Activated naive CD4-positive, alpha-beta T cell treated with anti-CD3 and anti-CD28 coated beads, Interleukin-2, amount 50 U/mL, for 24 hours (primary cell): ENCODE results near the gene DYRK1A.
A peak's percentile ranks its signal among the peaks of the same experiment; 100 is the strongest.

Experiments used
- H3K27ac Mint-ChIP-seq: one replicate; pipeline ENCODE4 v1.8.0; 2021; ENCODE audit warnings: mild to moderate bottlenecking, mixed read lengths
- H3K27me3 Mint-ChIP-seq: one replicate; pipeline ENCODE4 v1.8.0; 2021; ENCODE audit warnings: mixed read lengths
- H3K36me3 Mint-ChIP-seq: one replicate; pipeline ENCODE4 v1.8.0; 2021; ENCODE audit warnings: mixed read lengths
- H3K4me1 Mint-ChIP-seq: one replicate; pipeline ENCODE4 v1.8.0; 2021; ENCODE audit warnings: mixed read lengths
- H3K4me3 Mint-ChIP-seq: one replicate; pipeline ENCODE4 v1.8.0; 2021; ENCODE audit warnings: mild to moderate bottlenecking, mixed read lengths
- H3K9me3 Mint-ChIP-seq: one replicate; pipeline ENCODE4 v1.8.0; 2021; ENCODE audit warnings: mixed read lengths

DYRK1A gene

DNA sequence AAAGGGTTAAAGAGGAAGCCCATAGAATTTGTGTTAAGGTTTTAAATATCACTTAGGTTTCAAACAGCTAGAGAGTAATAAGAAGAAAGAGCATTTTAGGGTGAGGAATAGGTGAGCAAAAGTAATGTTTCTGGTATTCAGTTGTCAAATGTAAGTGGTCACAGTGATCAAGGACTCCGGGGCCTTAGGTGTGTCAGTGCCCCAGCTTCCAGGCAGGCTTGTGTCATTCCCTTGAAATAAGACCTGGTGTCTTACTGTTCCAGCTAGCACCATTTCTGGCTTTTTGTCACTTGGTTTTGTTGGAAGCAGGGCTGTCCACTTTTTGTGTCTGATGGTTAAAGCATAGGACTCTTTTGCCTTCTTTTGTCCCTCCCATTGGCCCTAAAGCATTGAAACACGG, 69.6 kb downstream of the DYRK1A start:
- Mint-ChIP-seq H3K9me3 (no peaks in the 10 kb centered on the region), H3K4me3 (no peak overlapping the region), H3K27ac (no peak overlapping the region), H3K4me1 (peaks cover 41% of the 10 kb centered on the region), H3K36me3 (peaks cover 6% of the 10 kb centered on the region), H3K27me3 (no peaks in the 10 kb centered on the region)

DNA sequence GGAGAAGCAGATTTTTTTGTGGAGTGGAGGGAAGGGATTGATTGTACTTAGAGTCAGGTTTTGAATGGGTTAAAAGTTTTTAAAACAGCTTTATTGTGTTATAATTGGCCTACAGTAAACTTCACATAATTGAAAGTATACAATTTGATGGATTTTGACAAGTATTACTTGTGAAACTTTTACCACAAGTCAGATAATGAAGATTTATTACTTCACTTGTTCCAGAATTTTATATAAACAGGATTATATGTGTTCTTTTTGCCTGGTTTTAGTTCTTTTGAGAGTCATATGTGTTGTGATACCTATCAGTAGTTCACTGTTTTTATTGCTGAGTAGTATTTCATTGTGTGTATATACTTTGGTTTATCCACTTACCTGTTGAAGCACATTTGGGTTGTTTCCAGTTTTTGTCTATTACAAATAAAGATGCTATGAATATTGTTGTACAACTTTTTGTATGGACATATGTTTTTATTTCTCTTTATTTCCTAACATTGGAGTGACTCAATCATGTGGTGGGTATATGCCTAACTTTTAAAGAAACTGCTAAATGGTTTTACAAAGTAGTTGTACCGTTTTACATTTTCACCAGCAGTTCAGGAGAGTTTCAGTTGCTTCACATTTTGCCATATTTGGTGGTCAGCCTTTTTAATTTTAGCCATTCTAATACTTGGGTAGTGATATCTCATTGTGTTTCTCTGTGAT, 71.0 kb downstream of the DYRK1A start:
- peak overlapping the region; percentile 8 for H3K4me3 Mint-ChIP-seq
- no peaks in the 10 kb centered on the region for H3K27me3 Mint-ChIP-seq
- H3K4me1 Mint-ChIP-seq: peaks cover 41% of the 10 kb centered on the region

DNA sequence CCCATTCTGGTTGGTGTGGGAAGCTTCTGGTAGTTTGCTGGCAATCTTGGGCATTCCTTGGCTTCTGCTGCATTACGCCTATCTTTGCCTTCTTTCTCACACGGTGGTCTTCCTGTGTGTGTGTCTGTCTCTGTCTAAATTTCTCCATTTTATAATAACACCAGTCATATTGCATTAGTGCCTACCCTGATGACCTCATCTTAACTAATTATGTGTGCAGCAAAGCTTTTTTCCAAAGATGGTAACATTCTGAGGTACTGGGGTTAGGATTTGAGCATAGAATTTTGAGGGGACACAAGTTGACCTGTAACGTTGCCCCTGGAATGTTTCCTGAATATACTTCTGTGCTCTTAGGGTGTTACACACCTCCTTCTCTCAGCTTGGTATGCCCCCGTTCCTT, 77.1 kb downstream of the DYRK1A start:
- Mint-ChIP-seq H3K4me1 (peaks cover 83% of the 10 kb centered on the region), H3K4me3 (no peak overlapping the region), H3K27me3 (no peaks in the 10 kb centered on the region), H3K27ac (peak overlapping the region; percentile 84), H3K9me3 (no peaks in the 10 kb centered on the region), H3K36me3 (peaks cover 9% of the 10 kb centered on the region)

More for the DNA sequence above, 71.0 kb downstream of the DYRK1A start:
- Mint-ChIP-seq H3K9me3 (no peaks in the 10 kb centered on the region), H3K27ac (peak overlapping the region; percentile 71), H3K36me3 (peaks cover 6% of the 10 kb centered on the region)

DNA sequence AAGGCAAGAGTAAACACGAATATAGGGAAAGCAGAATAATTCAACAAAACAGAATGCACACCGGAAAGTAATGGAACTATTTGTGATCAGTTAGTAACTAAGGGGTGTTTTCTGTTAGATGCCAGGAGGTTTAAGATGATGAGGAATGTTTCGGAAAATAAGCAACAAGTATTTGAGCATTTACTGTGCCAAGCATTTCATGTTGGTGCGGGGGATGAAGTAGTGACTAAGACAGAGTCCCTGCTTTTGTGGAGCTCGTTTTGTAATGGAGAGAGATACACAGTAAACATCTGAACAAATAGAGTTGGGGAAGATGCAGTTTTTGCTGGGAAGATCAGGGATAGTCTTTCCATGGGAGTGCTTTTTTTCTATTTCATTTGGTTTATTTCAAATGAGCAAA, 78.7 kb downstream of the DYRK1A start:
- H3K36me3 Mint-ChIP-seq: peaks cover 6% of the 10 kb centered on the region
- H3K9me3 Mint-ChIP-seq: no peaks in the 10 kb centered on the region
- H3K27me3 Mint-ChIP-seq: no peaks in the 10 kb centered on the region
- H3K4me1 Mint-ChIP-seq: peaks cover 96% of the 10 kb centered on the region
- no peak overlapping the region for H3K4me3 Mint-ChIP-seq
- peak overlapping the region; percentile 5 for H3K27ac Mint-ChIP-seq

DNA sequence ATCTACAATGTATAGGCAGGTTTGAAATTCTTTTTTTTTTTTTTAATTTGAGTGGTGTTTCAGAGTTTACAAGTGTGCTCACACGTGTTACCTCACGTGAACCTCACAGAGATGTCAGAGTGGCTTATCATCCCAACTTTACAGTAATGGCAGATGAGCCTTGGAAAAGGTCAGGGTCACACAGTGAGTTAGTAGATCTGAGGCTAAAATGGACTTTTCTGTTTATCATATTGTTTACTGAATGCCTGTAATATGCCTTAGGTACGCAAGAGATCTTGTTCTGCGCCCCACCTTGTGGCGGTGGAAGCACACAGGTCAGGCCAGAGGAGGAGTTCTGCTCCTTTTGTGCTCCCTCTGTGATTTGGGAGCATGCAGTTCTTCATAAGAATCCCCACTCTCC, 80.0 kb downstream of the DYRK1A start:
- Mint-ChIP-seq H3K27ac (peak overlapping the region; percentile 44), H3K4me1 (peaks cover 93% of the 10 kb centered on the region), H3K4me3 (no peak overlapping the region), H3K9me3 (no peaks in the 10 kb centered on the region), H3K27me3 (no peaks in the 10 kb centered on the region), H3K36me3 (peaks cover 8% of the 10 kb centered on the region)

DNA sequence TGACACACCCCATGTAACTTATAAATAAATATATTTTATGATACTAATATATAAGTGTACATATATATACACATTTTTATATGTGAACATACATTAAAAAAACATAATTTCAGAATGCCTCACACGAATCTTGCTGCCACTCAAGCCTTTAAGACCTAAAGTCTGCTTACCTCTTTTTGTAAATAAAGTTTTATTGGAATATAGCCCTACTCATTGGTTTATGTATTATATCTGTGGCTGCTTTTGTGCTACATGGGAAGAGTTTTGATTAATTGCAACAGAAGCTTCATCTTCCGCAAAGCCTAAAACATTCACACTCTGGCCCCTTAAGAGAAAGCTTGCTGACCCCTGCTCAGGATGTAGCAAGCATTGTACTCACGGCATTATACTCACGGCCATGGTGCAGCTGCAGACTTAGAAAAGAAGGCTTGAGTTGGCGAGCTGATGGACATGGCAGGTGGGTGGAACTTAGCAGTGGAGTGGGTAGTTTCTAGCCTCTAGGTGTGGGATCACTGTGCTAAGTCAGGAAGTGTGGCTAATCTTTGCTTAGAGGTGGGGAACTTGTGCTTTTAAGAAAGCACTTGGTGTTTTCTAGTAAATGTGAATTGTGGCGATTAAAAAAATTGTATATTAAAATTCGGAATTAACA, 80.8 kb downstream of the DYRK1A start:
- Mint-ChIP-seq H3K27ac (peak overlapping the region; percentile 38), H3K9me3 (no peaks in the 10 kb centered on the region), H3K36me3 (peaks cover 11% of the 10 kb centered on the region), H3K4me1 (peaks cover 93% of the 10 kb centered on the region), H3K27me3 (no peaks in the 10 kb centered on the region), H3K4me3 (peak overlapping the region; percentile 37)

DNA sequence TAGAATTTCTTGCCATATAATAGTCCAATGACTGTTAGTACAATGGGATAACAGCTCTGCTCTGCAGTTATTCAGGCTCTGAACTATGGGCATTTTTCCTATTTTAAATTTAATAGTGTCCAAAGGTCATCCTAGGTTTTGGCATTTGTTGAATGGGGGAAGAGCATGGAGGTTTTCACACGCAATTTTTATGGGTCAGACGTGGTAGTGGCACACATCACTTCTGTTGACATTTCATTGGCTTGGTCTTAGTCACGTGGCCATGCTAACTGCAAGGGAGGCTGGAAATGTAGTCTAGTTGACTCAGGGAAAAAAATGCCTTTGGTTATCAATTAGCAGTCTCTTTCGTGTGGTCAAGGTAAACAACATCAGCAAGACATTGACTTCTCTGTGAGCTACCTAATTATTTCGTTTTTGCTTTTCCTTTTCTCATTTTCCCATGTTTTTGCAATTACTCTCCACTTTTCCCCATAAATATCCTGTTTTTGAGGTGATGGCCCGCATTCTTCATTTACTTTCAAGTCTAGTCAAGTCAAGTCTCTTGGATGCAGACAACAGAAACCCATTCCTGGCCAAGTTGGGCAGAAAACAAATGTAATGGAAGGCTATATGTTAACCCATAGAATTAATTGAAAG, 82.8 kb downstream of the DYRK1A start:
- H3K36me3 Mint-ChIP-seq: peaks cover 8% of the 10 kb centered on the region
- no peak overlapping the region for H3K4me3 Mint-ChIP-seq
- H3K4me1 Mint-ChIP-seq: peaks cover 92% of the 10 kb centered on the region
- no peaks in the 10 kb centered on the region for H3K27me3 Mint-ChIP-seq
- H3K9me3 Mint-ChIP-seq: no peaks in the 10 kb centered on the region
- H3K27ac Mint-ChIP-seq: peak overlapping the region; percentile 89

DNA sequence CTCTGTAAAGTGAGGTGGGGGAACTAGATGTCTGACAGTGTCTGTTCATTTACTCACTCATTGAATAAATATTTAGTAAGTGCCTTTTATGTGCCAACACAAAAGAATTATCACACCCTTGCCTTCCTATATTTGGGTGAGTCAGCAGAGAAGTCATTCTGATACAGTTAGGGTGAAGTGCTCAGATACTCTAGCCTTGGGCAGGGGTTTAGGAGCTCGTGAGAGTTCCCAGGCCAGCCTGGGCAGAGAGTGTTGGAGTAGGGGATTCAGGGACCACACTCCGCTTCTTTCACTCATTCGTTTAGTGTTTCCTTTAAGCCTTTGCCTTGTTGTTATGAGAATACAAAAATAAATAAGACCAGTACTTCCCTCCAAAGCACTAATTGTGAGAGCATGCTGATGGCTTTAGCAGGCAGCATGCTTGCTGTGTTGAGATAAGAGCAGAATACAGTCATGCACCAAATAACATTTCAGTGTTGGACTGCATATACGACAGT, 83.9 kb downstream of the DYRK1A start:
- H3K36me3 Mint-ChIP-seq: peaks cover 8% of the 10 kb centered on the region
- H3K4me1 Mint-ChIP-seq: peaks cover 92% of the 10 kb centered on the region
- peak overlapping the region; percentile 19 for H3K4me3 Mint-ChIP-seq
- no peaks in the 10 kb centered on the region for H3K27me3 Mint-ChIP-seq
- H3K27ac Mint-ChIP-seq: peak overlapping the region; percentile 30
- no peaks in the 10 kb centered on the region for H3K9me3 Mint-ChIP-seq

DNA sequence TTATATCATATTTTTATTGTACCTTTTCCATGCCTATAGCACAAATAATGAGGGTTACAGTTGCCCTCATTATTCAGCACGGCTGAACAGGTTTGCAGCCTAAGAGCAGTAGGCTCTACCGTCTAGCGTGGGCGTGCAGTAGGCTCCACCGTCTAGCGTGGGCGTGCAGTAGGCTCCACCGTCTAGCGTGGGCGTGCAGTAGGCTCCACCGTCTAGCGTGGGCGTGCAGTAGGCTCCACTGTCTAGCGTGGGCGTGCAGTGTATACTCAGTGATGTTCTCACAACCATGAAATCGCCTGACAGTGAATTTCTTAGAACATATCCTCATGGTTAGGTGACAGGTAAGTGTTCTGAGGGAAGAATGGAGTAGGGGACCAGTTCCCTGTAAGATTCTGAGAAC, 84.9 kb downstream of the DYRK1A start:
- H3K9me3 Mint-ChIP-seq: no peaks in the 10 kb centered on the region
- H3K4me3 Mint-ChIP-seq: no peak overlapping the region
- peaks cover 10% of the 10 kb centered on the region for H3K36me3 Mint-ChIP-seq
- H3K27me3 Mint-ChIP-seq: no peaks in the 10 kb centered on the region
- peak overlapping the region; percentile 95 for H3K27ac Mint-ChIP-seq
- peaks cover 92% of the 10 kb centered on the region for H3K4me1 Mint-ChIP-seq

DNA sequence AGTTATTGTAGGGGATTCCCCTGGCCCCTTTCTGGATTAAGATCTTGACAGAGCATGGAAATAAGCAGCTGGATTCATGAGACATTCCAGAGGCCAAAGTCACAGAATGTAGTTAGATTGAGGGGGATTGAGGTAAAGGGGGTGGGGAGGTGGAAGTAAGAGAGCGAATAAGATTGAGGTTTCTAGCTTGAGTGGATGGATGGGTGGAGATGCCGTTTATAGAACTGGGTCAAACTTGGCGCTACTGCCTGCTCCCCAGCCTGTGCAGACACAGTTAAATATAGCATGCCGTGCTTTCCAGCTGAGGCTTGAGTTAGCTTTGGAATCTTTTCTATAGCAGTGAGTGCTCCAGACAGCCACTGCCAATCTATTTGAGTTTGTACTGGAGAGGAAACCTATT, 85.7 kb downstream of the DYRK1A start:
- Mint-ChIP-seq H3K4me1 (peaks cover 91% of the 10 kb centered on the region), H3K27ac (peak overlapping the region; percentile 95), H3K4me3 (no peak overlapping the region), H3K36me3 (peaks cover 10% of the 10 kb centered on the region), H3K27me3 (no peaks in the 10 kb centered on the region), H3K9me3 (no peaks in the 10 kb centered on the region)

DNA sequence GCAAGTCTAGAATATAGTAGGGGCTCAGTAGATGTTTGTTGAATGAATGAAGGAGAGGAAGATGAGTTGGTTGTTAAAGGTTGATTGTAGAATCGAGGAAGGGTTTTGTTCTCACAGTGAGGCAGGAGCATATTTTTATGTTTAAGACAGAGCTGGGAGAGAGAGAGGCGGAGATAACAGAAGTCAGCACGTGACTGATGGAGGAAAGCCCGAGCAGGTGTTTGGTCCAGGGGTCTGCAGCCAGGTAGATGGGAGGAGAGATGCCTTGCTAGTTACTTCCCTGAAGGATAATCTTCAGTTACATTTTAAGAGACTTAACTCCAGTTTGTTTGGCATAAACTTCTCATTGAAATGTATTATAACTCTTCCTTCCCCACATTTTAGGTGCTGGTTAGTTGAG, 86.8 kb downstream of the DYRK1A start:
- Mint-ChIP-seq H3K27me3 (no peaks in the 10 kb centered on the region), H3K4me3 (no peak overlapping the region), H3K27ac (peak overlapping the region; percentile 56)

DNA sequence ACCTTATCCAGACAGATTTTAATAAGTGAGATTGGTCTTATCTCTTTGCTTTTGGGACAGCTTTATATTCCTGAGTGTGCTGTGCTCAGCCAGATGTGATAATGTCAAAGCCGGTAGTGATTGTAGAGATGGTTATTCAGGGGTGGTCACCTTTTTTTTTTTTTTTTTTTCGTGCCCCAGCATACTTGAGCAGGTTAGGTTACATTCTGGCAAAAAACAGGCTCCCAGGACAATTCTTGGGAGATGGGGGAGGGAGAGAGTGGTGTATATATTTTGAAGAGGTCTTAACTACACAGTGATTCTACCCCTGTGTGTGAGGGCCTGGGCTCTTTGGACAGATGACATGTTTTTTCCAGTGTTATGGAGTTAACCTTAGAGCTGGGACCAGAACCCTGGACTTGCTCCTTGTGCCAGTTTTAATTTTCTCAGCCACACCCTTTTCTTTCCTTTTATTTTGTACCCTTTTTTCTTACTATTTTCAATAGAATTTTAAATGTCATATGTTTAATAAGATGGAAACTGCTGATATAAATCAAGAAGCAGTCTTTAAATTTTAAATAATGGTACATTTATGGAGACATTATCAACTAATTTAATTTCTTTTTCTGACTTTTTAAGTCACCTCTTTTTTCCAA, 88.4 kb downstream of the DYRK1A start:
- no peak overlapping the region for H3K4me3 Mint-ChIP-seq
- peaks cover 10% of the 10 kb centered on the region for H3K36me3 Mint-ChIP-seq
- peaks cover 94% of the 10 kb centered on the region for H3K4me1 Mint-ChIP-seq
- peak overlapping the region; percentile 94 for H3K27ac Mint-ChIP-seq
- no peaks in the 10 kb centered on the region for H3K27me3 Mint-ChIP-seq
- no peaks in the 10 kb centered on the region for H3K9me3 Mint-ChIP-seq

More for the DNA sequence above, 86.8 kb downstream of the DYRK1A start:
- H3K9me3 Mint-ChIP-seq: no peaks in the 10 kb centered on the region
- H3K4me1 Mint-ChIP-seq: peaks cover 91% of the 10 kb centered on the region
- peaks cover 10% of the 10 kb centered on the region for H3K36me3 Mint-ChIP-seq

DNA sequence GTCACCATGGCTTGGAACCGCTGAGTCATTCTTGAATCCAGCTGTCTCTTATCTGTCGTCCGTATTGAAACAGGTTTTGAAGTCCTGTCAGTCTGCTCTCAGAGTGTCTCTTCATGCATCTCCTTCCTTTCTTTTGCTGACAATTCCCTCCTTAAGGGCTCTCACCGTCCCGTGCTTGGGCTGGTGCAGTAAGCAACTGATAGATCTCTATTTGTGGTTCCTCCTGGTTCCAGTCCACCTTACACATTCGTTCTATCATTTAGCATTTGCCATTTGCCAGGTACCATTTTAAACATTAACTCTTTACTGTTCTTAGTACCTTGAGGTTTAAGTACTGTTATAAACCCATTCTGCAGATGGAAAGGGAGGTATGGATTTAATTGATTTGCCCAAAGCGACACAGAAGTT, 88.9 kb downstream of the DYRK1A start:
- H3K9me3 Mint-ChIP-seq: no peaks in the 10 kb centered on the region
- H3K27ac Mint-ChIP-seq: peak overlapping the region; percentile 94
- H3K36me3 Mint-ChIP-seq: peaks cover 6% of the 10 kb centered on the region
- no peaks in the 10 kb centered on the region for H3K27me3 Mint-ChIP-seq
- H3K4me1 Mint-ChIP-seq: peaks cover 94% of the 10 kb centered on the region
- peak overlapping the region; percentile 28 for H3K4me3 Mint-ChIP-seq

DNA sequence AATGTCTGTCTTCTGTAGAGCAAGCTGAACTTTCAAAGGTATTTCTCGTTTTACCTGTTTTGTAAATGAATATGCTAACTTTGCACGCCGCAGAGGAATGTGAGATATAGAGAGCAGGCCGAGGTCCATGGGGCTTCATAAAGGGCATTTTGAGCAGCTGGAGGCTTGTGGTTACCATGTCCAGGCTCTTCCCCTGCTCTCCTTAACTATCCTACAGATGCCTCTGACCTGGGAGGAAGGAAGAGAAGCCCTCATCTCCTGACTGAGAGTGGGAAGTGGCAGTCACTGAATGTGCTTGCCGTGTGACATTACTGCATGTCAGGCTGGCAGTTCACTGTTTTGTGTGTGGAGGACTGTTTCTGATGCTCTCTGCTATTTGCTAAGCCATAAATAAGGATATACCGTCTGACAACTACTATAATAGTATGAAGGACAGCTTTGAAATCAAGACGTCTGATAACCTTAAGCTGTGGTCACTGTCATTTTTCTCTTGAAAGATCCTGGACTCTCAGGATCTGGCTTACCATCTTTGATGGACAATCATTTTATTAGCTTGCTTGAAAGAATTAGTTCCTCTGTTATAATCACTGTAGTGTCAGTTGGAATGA, 92.2 kb downstream of the DYRK1A start:
- Mint-ChIP-seq H3K27me3 (no peaks in the 10 kb centered on the region), H3K9me3 (no peaks in the 10 kb centered on the region), H3K36me3 (peaks cover 4% of the 10 kb centered on the region), H3K4me3 (peak overlapping the region; percentile 49), H3K4me1 (peaks cover 95% of the 10 kb centered on the region), H3K27ac (peak overlapping the region; percentile 83)

DNA sequence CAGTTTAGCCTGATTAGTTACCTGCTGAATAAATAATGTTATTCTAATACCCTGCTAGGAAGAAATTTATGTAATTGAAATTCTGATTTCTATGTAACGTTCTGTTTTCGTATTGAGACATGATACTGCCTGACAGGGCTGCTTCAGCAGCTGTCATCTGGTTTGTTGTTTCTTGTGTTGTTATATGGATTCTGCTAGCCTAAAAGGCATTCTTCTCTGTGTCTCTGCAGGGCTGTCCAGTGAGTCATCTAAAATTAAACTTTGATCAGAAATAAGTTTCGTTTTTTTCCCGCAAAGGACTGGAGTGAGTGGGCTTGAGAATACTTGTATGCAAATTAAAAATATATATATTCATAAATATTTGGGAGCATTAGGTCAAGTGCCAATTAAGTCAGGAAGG, 93.0 kb downstream of the DYRK1A start:
- Mint-ChIP-seq H3K27ac (peak overlapping the region; percentile 56), H3K4me1 (peaks cover 95% of the 10 kb centered on the region), H3K36me3 (peaks cover 4% of the 10 kb centered on the region), H3K4me3 (no peak overlapping the region), H3K9me3 (no peaks in the 10 kb centered on the region), H3K27me3 (no peaks in the 10 kb centered on the region)
